Measurements from ENCODE around the gene KSR1.

KSR1 gene

GRCh38 chr17:27520491-27521185, 64.4 kb downstream of the KSR1 start:
- no peak for DNase-seq

GRCh38 chr17:27521281-27522027, 65.2 kb downstream of the KSR1 start:
- no peak for DNase-seq

GRCh38 chr17:27522028-27522635, 65.9 kb downstream of the KSR1 start:
- no peak for DNase-seq

GRCh38 chr17:27523712-27524111, 67.5 kb downstream of the KSR1 start:
- no peak for DNase-seq

GRCh38 chr17:27524594-27524993, 68.3 kb downstream of the KSR1 start:
- no peak for DNase-seq

- DNase-seq = no peak
These were observed 69.1 kb downstream of the KSR1 start for GRCh38 chr17:27525316-27525715.

- DNase-seq = no peak
These were observed 69.8 kb downstream of the KSR1 start for GRCh38 chr17:27525836-27526603.

GRCh38 chr17:27526604-27527002, 70.4 kb downstream of the KSR1 start:
- DNase-seq = no peak

- no peak for DNase-seq
These were observed 73.1 kb downstream of the KSR1 start for GRCh38 chr17:27529230-27529796.

GRCh38 chr17:27530764-27531391, 74.6 kb downstream of the KSR1 start:
- DNase-seq = no peak

- no peak for DNase-seq
These were observed 75.3 kb downstream of the KSR1 start for GRCh38 chr17:27531469-27531961.

GRCh38 chr17:27532269-27533263, 76.3 kb downstream of the KSR1 start:
- no peak for DNase-seq

- DNase-seq = no peak
These were observed 77.9 kb downstream of the KSR1 start for GRCh38 chr17:27533874-27534815.

GRCh38 chr17:27535178-27535928, 79.1 kb downstream of the KSR1 start:
- DNase-seq = no peak

GRCh38 chr17:27535975-27536374, 79.7 kb downstream of the KSR1 start:
- no peak for DNase-seq

GRCh38 chr17:27536781-27537180, 80.5 kb downstream of the KSR1 start:
- DNase-seq = no peak

GRCh38 chr17:27538156-27538955, 82.1 kb downstream of the KSR1 start:
- no peak for DNase-seq

- DNase-seq = no peak
These were observed 82.9 kb downstream of the KSR1 start for GRCh38 chr17:27539152-27539551.
